Keratinocyte (primary cell): ENCODE measurements around the gene NIPA2. TPM values are rescaled to one million over a fixed set of nuclear protein-coding genes. Genes with fewer than 3 reads are reported as not detected.

Source experiments
- DNase-seq: peaks from one replicate; pipeline ENCODE4 v3.0.0-alpha.2; 2011; ENCODE audit warnings: low read depth, missing footprints, low spot score
- FAIRE-seq: peaks from 2 replicates; lab custom pipeline; 2011; peaks lifted over from hg19 to GRCh38; lab: Jason Lieb, UNC
- H2AFZ ChIP-seq: 2 replicates; pipeline ENCODE4 v1.6.0; 2012; ENCODE audit warnings: low read length, control low read depth, inconsistent platforms; ENCODE audit not compliant: control insufficient read depth
- H3K27ac ChIP-seq: 2 replicates; pipeline ENCODE4 v1.5.1; 2011; ENCODE audit warnings: low read length; ENCODE audit not compliant: control insufficient read depth, insufficient read depth
- H3K27me3 ChIP-seq: 3 replicates; pipeline ENCODE4 v1.6.0; 2011; ENCODE audit warnings: low read length; ENCODE audit not compliant: control insufficient read depth, insufficient read depth; ENCODE audit errors: extremely low read depth
- H3K36me3 ChIP-seq, 2 experiments: 2 replicates in 1 of 2; 3 replicates in 1 of 2; pipeline ENCODE4 v1.5.1; 2011; ENCODE audit warnings: low read length in 2 of 2, mild to moderate bottlenecking in 1 of 2; ENCODE audit not compliant: control insufficient read depth in 2 of 2, insufficient read depth in 2 of 2; ENCODE audit errors: extremely low read depth in 1 of 2
- H3K4me1 ChIP-seq: 3 replicates; pipeline ENCODE4 v1.5.1; 2011; ENCODE audit warnings: low read length; ENCODE audit not compliant: control insufficient read depth, insufficient read depth; ENCODE audit errors: extremely low read depth
- H3K4me2 ChIP-seq: 3 replicates; pipeline ENCODE4 v1.6.0; 2011; ENCODE audit warnings: low read depth, low read length; ENCODE audit not compliant: control insufficient read depth, insufficient read depth; ENCODE audit errors: extremely low read depth
- H3K4me3 ChIP-seq, 3 experiments: fragments of 200-600 bp in 1 of 3; sonication (generic) in 1 of 3; 2 replicates in 2 of 3; 3 replicates in 1 of 3; pipeline ENCODE4 v1.5.1; 2011 to 2016; ENCODE audit warnings: low read length in 3 of 3, mild to moderate bottlenecking in 3 of 3, control low read depth in 2 of 3, inconsistent platforms in 1 of 3, low read depth in 1 of 3, mixed read lengths in 1 of 3, mixed run types in 1 of 3, moderate library complexity in 1 of 3; ENCODE audit not compliant: control insufficient read depth in 2 of 3, insufficient read depth in 2 of 3; ENCODE audit errors: extremely low read depth in 1 of 3
- H3K79me2 ChIP-seq: 2 replicates; pipeline ENCODE4 v1.6.0; 2012; ENCODE audit warnings: low read length; ENCODE audit not compliant: control insufficient read depth, insufficient read depth
- H3K9ac ChIP-seq: 3 replicates; pipeline ENCODE4 v1.6.0; 2011; ENCODE audit warnings: low read length; ENCODE audit not compliant: control insufficient read depth, insufficient read depth; ENCODE audit errors: extremely low read depth
- H3K9me1 ChIP-seq: 3 replicates; pipeline ENCODE4 v1.6.0; 2011; ENCODE audit warnings: low read length; ENCODE audit not compliant: control insufficient read depth, insufficient read depth; ENCODE audit errors: extremely low read depth
- H3K9me3 ChIP-seq: 2 replicates; pipeline ENCODE4 v1.5.1; 2012; ENCODE audit warnings: low read depth, low read length; ENCODE audit not compliant: control insufficient read depth
- H4K20me1 ChIP-seq: 3 replicates; pipeline ENCODE4 v1.6.0; 2011; ENCODE audit warnings: low read length; ENCODE audit not compliant: control insufficient read depth, insufficient read depth; ENCODE audit errors: extremely low read depth
- EZH2 ChIP-seq: IDR thresholded peaks from one replicate; pipeline ENCODE4 v1.6.1; 2012; ENCODE audit warnings: inconsistent platforms, mild to moderate bottlenecking, low read length, moderate library complexity
- dilution Hi-C: fragments of 300-500 bp; cut with MboI; formaldehyde crosslinking; loops from one replicate; pipeline ENCODE4 v1.7.0; 2020; ENCODE audit warnings: low sequenced_read_pairs; ENCODE audit not compliant: extremely low pct_ligation_motif_present
- polyA plus RNA-seq, 5 experiments: library from polyadenylated mRNA; depleted of rRNA in 3 of 5; stranded (reverse) in 3 of 5; stranded (forward) in 1 of 5; unstranded in 1 of 5; fragments of >200 nt; gene quantifications; 1 replicate in 1 of 5; 2 replicates in 3 of 5; 3 replicates in 1 of 5; pipeline versions ENCODE4 v1.2.1 to v1.2.3, GENCODE V29; 2011 to 2012; ENCODE audit warnings: missing spikeins in 2 of 5, low read depth in 1 of 5, low replicate concordance in 1 of 5
- TF ChIP-seq, protein P1 (sequence below), 3 experiments: IDR thresholded peaks in 1 of 3; conservative IDR thresholded peaks in 1 of 3; optimal IDR thresholded peaks in 1 of 3; 2 replicates in 2 of 3; 3 replicates in 1 of 3; pipeline versions ENCODE3 to v1.5.1; 2011; ENCODE audit warnings: low read length in 3 of 3, mild to moderate bottlenecking in 3 of 3, moderate library complexity in 2 of 3, control low read depth in 1 of 3, inconsistent platforms in 1 of 3; ENCODE audit not compliant: insufficient read depth in 2 of 3; ENCODE audit errors: extremely low read depth in 1 of 3

Gene NIPA2
- polyA plus RNA-seq, 1 donor (not counting 4 experiments of a cell fraction or from before 2014, with no cell fraction given), result 81.2 TPM

DNA sequence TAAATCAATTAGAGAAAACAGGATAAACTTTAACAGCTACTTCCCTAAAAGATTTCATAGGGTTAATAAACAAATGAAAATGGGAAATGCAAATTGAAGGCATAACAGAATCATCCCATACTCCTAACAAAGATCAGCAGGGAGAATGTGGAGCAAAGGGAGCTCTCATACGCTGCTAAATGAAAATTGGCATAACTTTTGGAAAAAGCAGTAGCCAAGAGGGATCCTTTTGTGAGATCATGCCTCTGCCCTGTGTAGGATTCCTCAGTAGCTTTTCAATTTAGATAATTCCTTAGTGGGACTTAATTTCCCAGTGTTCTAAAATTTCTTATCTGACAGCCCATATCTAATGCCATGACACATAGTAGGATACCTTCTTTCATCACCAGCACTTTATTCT lies 18.2 kb downstream of the NIPA2 start:
- H3K9me3 ChIP-seq, result no peaks in the 10 kb centered on the region
- no peaks in the 10 kb centered on the region for H3K9me1 ChIP-seq
- no peak for TF ChIP-seq EZH2
- TF ChIP-seq, protein P1, sequence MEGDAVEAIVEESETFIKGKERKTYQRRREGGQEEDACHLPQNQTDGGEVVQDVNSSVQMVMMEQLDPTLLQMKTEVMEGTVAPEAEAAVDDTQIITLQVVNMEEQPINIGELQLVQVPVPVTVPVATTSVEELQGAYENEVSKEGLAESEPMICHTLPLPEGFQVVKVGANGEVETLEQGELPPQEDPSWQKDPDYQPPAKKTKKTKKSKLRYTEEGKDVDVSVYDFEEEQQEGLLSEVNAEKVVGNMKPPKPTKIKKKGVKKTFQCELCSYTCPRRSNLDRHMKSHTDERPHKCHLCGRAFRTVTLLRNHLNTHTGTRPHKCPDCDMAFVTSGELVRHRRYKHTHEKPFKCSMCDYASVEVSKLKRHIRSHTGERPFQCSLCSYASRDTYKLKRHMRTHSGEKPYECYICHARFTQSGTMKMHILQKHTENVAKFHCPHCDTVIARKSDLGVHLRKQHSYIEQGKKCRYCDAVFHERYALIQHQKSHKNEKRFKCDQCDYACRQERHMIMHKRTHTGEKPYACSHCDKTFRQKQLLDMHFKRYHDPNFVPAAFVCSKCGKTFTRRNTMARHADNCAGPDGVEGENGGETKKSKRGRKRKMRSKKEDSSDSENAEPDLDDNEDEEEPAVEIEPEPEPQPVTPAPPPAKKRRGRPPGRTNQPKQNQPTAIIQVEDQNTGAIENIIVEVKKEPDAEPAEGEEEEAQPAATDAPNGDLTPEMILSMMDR (optimal IDR thresholded peaks at IDR 0.05 in 1 of 3, IDR thresholded peaks at IDR 0.05 in 1 of 3, conservative IDR thresholded peaks at IDR 0.05 in 1 of 3; ENCODE audit: extremely low read depth in 1 of 3, insufficient read depth in 2 of 3, low read length in 3 of 3), result no peak
- no peaks in the 10 kb centered on the region for H3K4me1 ChIP-seq
- dilution Hi-C loops, result no loop called here
- no peak overlapping the region for H3K9ac ChIP-seq
- no peak overlapping the region for H2AFZ ChIP-seq
- DNase-seq, result no peak
- no peak overlapping the region for H3K4me3 ChIP-seq
- no peak overlapping the region for H3K27ac ChIP-seq
- H3K36me3 ChIP-seq, result peaks cover 18 to 24% of the 10 kb centered on the region in 2 experiments
- no peaks in the 10 kb centered on the region for H3K27me3 ChIP-seq
- H3K4me2 ChIP-seq, result no peak overlapping the region
- H4K20me1 ChIP-seq, result no peaks in the 10 kb centered on the region
- H3K79me2 ChIP-seq, result peaks cover 10% of the 10 kb centered on the region
- no peak for FAIRE-seq

DNA sequence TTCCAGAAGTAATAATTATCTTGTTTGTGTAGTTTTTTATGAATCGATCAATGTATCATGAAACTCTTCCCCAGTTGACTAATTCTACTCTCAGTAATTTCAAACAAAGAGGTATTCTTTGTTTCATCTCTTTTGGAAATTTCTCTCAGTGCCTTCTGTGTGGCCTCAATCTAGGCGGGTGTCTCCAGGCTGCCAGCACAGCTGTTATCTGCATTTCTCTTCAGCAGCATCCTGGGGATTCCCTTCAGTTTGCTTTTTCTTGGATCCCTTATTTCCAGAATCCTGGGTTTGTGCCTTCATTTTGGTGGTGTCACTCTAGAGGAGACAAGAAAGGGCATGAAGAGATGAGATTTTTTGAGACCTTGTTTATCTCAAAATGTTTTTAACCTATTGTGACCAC lies 22.7 kb downstream of the NIPA2 start:
- Histone ChIP-seq H3K79me2 (peaks cover 12% of the 10 kb centered on the region), H3K27me3 (no peaks in the 10 kb centered on the region), H2AFZ (no peak overlapping the region), H3K4me2 (no peak overlapping the region), H3K4me1 (no peaks in the 10 kb centered on the region), H3K4me3 (no peak overlapping the region), H3K27ac (no peak overlapping the region), H4K20me1 (no peaks in the 10 kb centered on the region), H3K9me1 (no peaks in the 10 kb centered on the region), H3K36me3 (peaks cover 13 to 15% of the 10 kb centered on the region in 2 experiments), H3K9me3 (no peaks in the 10 kb centered on the region), H3K9ac (no peak overlapping the region)
- DNase-seq (no peak), FAIRE-seq (no peak)
- TF ChIP-seq EZH2, result no peak
- TF ChIP-seq, protein P1 (optimal IDR thresholded peaks at IDR 0.05 in 1 of 3, IDR thresholded peaks at IDR 0.05 in 1 of 3, conservative IDR thresholded peaks at IDR 0.05 in 1 of 3; ENCODE audit: extremely low read depth in 1 of 3, insufficient read depth in 2 of 3, low read length in 3 of 3), result no peak
- dilution Hi-C loops, result no loop called here
